Mucosa of rectum (tissue), 2 donors: ENCODE results near the gene ARHGEF4.

Source experiments
- H3K27ac ChIP-seq, 2 donors: one replicate each; pipeline ENCODE4 v1.7.0; 2013; ENCODE audit warnings: inconsistent platforms in 2 of 2, low read depth in 2 of 2, low read length in 2 of 2
- H3K27me3 ChIP-seq, 2 donors: one replicate each; pipeline ENCODE4 v1.7.0; 2013; ENCODE audit warnings: low read length in 2 of 2; ENCODE audit not compliant: control insufficient read depth in 2 of 2, insufficient read depth in 2 of 2
- H3K36me3 ChIP-seq, 2 donors: one replicate each; pipeline ENCODE4 v1.7.0; 2013; ENCODE audit warnings: low read length in 2 of 2; ENCODE audit not compliant: control insufficient read depth in 2 of 2, insufficient read depth in 2 of 2
- H3K4me1 ChIP-seq, 2 donors: one replicate each; pipeline ENCODE4 v1.7.0; 2013; ENCODE audit warnings: low read length in 2 of 2, mild to moderate bottlenecking in 1 of 2; ENCODE audit not compliant: control insufficient read depth in 2 of 2, insufficient read depth in 2 of 2
- H3K4me3 ChIP-seq, 2 donors: one replicate each; pipeline ENCODE4 v1.7.0; 2013; ENCODE audit warnings: low read length in 2 of 2
- H3K9ac ChIP-seq, 2 donors: one replicate each; pipeline ENCODE4 v1.7.0; 2013; ENCODE audit warnings: low read length in 2 of 2, low read depth in 1 of 2, mild to moderate bottlenecking in 1 of 2
- H3K9me3 ChIP-seq, 2 donors: one replicate each; pipeline ENCODE4 v1.7.0; 2013; ENCODE audit warnings: low read length in 2 of 2; ENCODE audit not compliant: control insufficient read depth in 2 of 2
- donor health status: healthy.
- donor health status: Normal muscosa, but diverticular disease.

ARHGEF4 gene

DNA sequence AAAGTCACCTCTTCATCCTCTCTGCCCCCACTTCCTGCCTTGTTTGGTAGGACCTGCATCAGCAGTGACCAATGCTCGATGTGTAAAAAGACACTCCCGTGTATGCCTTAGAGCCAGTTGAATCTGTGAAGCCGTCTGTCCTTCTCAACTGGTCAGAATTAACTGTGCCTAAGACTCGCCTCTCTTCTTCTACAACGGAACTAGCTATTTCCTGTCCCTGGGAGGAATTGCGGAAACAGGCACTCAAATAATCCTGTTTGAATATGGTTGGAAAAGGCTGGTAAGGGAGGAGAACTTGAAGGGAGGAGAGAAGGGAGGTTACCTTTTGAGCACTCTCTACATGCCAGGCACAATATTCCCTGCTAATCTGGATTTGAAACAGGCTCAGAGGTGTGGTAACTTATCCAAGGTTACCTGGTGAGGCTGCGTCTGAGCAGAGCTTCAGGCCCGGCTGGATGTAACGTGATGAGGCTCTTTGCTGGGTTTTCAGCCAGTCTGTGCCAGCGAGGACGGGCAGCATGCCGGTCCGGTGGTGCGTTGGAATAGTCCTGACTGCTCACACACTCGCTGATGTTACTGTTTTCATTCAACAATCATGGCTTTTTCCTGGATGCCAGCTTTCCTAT lies 129.5 kb downstream of the ARHGEF4 start:
- Histone ChIP-seq H3K9ac (no peak overlapping the region), H3K36me3 (no peaks in the 10 kb centered on the region), H3K4me3 (no peak overlapping the region), H3K27me3 (peaks cover 23 to 27% of the 10 kb centered on the region in 2 donors), H3K4me1 (no peaks in the 10 kb centered on the region), H3K27ac (no peak overlapping the region), H3K9me3 (no peaks in the 10 kb centered on the region)

DNA sequence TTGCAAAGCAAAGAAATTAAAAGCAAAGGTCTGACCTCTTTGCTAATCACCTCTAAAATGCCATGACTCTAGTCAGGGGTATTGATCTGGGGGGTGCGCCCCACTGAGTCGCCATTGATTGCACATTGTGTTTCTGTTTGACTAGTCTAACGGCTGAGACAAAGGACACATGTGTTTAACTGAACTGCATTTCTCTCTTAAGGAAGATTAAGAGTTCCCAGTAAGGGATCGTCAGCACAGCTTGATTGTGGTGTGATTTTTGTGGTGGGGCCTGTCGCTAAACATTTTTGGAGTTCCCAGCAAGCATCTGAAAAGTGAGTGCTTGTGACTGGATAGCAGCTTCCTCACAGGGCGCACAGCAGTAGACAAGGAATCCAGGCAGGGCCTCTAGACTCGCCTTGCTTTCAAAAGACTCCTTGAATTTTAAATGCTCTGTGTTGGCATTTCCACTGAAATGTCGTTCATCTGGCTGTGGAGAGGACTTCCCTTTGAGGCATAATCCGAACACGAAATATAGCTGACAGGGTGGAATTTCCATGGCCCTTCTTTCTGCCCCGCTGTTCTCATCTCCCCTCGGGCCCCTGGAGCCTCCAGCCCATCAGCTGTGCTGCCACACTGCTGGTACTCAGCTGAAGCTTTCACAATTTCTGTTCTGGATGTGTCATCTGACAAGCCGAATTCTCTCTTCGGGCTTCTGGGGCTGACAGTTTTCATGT lies 130.2 kb downstream of the ARHGEF4 start:
- H3K9ac ChIP-seq: no peak overlapping the region
- peaks cover 19 to 24% of the 10 kb centered on the region in 2 donors for H3K27me3 ChIP-seq
- no peak overlapping the region for H3K27ac ChIP-seq
- no peaks in the 10 kb centered on the region for H3K36me3 ChIP-seq
- no peaks in the 10 kb centered on the region for H3K9me3 ChIP-seq
- H3K4me3 ChIP-seq: no peak overlapping the region
- H3K4me1 ChIP-seq: no peaks in the 10 kb centered on the region

GRCh38 chr2:130972410-130972809 lies 135.7 kb downstream of the ARHGEF4 start:
- Histone ChIP-seq H3K9me3 (peaks cover 0 to 3% of the 10 kb centered on the region in 2 donors), H3K4me1 (no peaks in the 10 kb centered on the region), H3K27ac (no peak overlapping the region)

DNA sequence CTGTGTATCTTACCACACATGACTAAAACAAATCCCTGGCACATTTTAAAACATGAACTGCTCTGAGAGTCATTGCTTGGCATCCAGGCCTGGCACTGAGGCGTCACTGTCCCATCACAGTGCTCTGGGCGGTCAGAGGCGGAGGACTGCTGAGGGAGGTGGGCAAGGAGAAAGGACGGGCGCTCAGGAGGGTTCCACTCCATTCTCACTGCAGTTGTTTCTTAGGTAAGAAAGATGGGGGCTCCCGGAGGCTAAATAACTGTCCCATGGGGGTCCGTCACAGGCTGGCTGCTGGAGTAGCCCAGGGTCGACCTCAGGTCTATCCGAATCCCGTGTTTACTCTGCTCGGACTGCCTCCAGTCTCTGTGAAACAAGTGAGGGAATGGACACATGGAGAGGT lies 139.0 kb downstream of the ARHGEF4 start:
- H3K36me3 ChIP-seq: no peaks in the 10 kb centered on the region
- H3K9ac ChIP-seq: no peak overlapping the region
- no peak overlapping the region for H3K27ac ChIP-seq
- no peaks in the 10 kb centered on the region for H3K4me1 ChIP-seq
- peaks cover 0 to 8% of the 10 kb centered on the region in 2 donors for H3K9me3 ChIP-seq
- H3K4me3 ChIP-seq: no peak overlapping the region
- no peaks in the 10 kb centered on the region for H3K27me3 ChIP-seq

More at GRCh38 chr2:130972410-130972809, 135.7 kb downstream of the ARHGEF4 start:
- Histone ChIP-seq H3K9ac (no peak overlapping the region), H3K27me3 (no peaks in the 10 kb centered on the region), H3K36me3 (no peaks in the 10 kb centered on the region), H3K4me3 (no peak overlapping the region)

GRCh38 chr2:130976591-130977237 lies 140.0 kb downstream of the ARHGEF4 start:
- Histone ChIP-seq H3K27me3 (no peaks in the 10 kb centered on the region), H3K4me1 (no peaks in the 10 kb centered on the region), H3K4me3 (no peak overlapping the region), H3K9me3 (peaks cover 0 to 8% of the 10 kb centered on the region in 2 donors), H3K36me3 (no peaks in the 10 kb centered on the region), H3K27ac (no peak overlapping the region), H3K9ac (no peak overlapping the region)

- Histone ChIP-seq H3K4me3 (no peak overlapping the region), H3K9me3 (peaks cover 0 to 8% of the 10 kb centered on the region in 2 donors), H3K27me3 (no peaks in the 10 kb centered on the region), H3K4me1 (no peaks in the 10 kb centered on the region), H3K9ac (no peak overlapping the region), H3K27ac (no peak overlapping the region), H3K36me3 (no peaks in the 10 kb centered on the region)
Observed at GRCh38 chr2:130977461-130978050, 140.8 kb downstream of the ARHGEF4 start.

DNA sequence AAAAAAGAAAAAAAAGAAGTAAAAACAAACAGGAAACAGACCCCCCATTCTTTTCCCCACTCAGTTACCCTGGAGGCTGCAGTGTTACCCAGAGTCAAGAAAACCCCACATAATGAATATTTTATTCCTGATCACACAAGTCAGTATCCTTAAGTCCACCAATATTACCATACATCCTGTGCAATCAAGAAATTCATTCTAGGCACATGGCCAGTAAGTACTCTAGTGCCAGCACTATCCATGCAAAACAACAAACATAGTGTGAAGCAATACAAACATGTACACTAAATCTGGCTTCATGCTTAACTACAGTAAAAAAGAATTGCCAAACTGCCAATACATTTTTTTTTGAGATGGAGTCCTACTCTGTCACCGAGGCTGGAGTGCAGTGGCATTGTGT lies 145.0 kb downstream of the ARHGEF4 start:
- no peak overlapping the region for H3K9ac ChIP-seq
- H3K9me3 ChIP-seq: peaks cover 0 to 8% of the 10 kb centered on the region in 2 donors
- H3K4me1 ChIP-seq: no peaks in the 10 kb centered on the region
- H3K27me3 ChIP-seq: no peaks in the 10 kb centered on the region
- no peak overlapping the region for H3K27ac ChIP-seq
- no peak overlapping the region for H3K4me3 ChIP-seq
- no peaks in the 10 kb centered on the region for H3K36me3 ChIP-seq

DNA sequence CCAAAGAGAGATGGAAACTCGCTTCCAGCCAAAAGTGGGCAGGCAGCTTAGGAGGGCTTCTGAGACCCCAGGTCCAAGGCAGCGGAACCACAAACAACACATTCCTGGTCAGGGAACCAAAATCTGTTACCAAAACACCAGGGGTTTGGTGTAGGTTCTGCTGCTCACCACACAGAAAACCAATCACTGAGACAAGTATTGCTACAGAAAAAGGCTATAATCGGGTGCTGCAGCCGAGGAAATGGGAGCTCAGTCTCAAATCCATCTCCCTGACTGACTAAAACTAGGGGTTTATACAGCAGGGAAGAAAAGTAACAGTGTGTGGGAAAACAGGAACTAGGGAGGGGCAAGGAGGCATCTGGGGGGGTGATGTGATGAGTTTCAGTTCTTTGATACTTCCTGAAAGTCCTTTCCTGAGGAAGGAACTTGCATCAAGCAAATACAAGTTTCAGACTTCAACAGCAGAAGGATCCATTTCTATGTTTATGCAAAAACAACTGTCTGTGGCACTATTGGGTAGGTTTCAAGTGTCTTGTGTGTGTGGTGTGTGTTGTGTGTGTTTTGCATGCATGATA lies 148.6 kb downstream of the ARHGEF4 start:
- H3K27me3 ChIP-seq: no peaks in the 10 kb centered on the region

DNA sequence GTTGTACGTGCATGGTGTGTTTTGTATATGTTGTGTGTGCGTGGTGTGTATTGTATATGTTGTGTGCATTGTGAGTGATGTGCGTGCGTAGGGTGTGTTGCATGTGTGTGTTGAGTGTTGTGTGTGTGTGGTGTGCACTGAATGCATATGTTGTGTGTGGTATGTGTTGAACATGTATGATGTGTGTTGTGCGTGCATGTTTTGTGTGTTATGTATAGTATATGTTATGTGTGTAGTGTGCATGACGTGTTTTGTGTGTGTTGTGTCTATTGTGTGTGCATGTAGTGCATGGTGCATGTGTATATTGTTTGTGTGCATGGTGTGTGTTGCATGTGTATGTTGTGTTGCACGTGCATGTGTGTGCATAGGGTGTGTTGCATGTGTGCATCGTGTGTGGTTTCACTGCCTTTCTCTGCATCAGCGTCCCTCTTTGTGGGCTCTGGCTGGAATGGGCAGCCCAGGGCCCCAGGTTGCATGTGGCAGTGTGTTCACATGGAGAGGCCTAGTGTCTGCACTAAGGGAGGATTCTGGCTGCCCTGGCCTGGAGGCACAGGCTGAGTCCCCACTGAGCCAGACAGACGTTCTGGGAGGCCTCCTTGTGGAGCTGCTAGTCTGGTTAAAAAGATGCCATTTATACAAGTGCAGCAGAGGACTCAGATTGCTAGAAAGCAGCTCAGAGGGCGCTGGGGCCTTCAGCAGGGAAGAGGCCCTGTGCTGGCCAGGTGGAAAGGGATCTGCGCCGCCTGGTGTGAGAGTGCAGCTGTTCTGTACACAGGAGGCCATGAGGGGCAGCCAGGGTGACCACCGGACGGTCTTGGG lies 149.3 kb downstream of the ARHGEF4 start:
- Histone ChIP-seq H3K27ac (no peak overlapping the region), H3K9me3 (no peaks in the 10 kb centered on the region), H3K9ac (no peak overlapping the region), H3K36me3 (no peaks in the 10 kb centered on the region), H3K27me3 (no peaks in the 10 kb centered on the region), H3K4me3 (no peak overlapping the region), H3K4me1 (no peaks in the 10 kb centered on the region)

More for the DNA sequence above, 148.6 kb downstream of the ARHGEF4 start:
- no peaks in the 10 kb centered on the region for H3K9me3 ChIP-seq
- H3K4me1 ChIP-seq: no peaks in the 10 kb centered on the region
- H3K27ac ChIP-seq: no peak overlapping the region
- H3K9ac ChIP-seq: no peak overlapping the region
- no peaks in the 10 kb centered on the region for H3K36me3 ChIP-seq
- no peak overlapping the region for H3K4me3 ChIP-seq
